GM12878 (cell line): ENCODE measurements around the gene PRR5L. TPM values are rescaled to one million over a fixed set of nuclear protein-coding genes. Genes with fewer than 3 reads are reported as not detected.

Source experiments
- ATAC-seq: fragments of 200-7000 bp; cut with Tn5 transposase; 3 replicates; pipeline ENCODE4 v1.9.1; 2020; ENCODE audit warnings: mild to moderate bottlenecking, moderate library complexity
- BruUV-seq: library from RNA; stranded (reverse); fragments of 400-500 nt; replicated peaks from 2 replicates; lab custom pipeline; 2021; lab: Mats Ljungman, UMichigan
- CTCF ChIA-PET: fragments of 300-600 bp; sonication (Branson Sonifier 250); formaldehyde crosslinking; extraction: SDS; loops from one replicate; lab custom pipeline; 2021; ENCODE audit warnings: inconsistent platforms; lab: Yijun Ruan, JAX
- POLR2A ChIA-PET: fragments of 350-600 bp; formaldehyde crosslinking; extraction: SDS; loops from one replicate; lab custom pipeline; 2021; ENCODE audit warnings: inconsistent platforms; lab: Charles Lee
- RAD21 ChIA-PET: fragments of 300-600 bp; sonication (Branson Sonifier 250); formaldehyde crosslinking; loops from one replicate; lab custom pipeline; 2023; ENCODE audit warnings: antibody characterized with exemption; ENCODE audit not compliant: unreplicated experiment; lab: Charles Lee
- SMC1A ChIA-PET: fragments of 300-600 bp; sonication (Branson Sonifier 250); formaldehyde crosslinking; loops from one replicate; lab custom pipeline; 2023; ENCODE audit not compliant: unreplicated experiment, uncharacterized antibody; lab: Charles Lee
- DNase-seq: peaks from one replicate; pipeline ENCODE4 v3.0.0-alpha.2; 2011; ENCODE audit warnings: low read depth, low spot score
- FAIRE-seq: peaks from 3 replicates; lab custom pipeline; 2011; peaks lifted over from hg19 to GRCh38; lab: Jason Lieb, UNC
- H2AFZ ChIP-seq: 2 replicates; pipeline ENCODE4 v1.6.0; 2011; ENCODE audit warnings: low read depth, low read length, control low read depth; ENCODE audit not compliant: control insufficient read depth
- H3K27ac ChIP-seq: 2 replicates; pipeline ENCODE4 v1.5.1; 2011; ENCODE audit warnings: control low read depth; ENCODE audit not compliant: control insufficient read depth, insufficient read depth
- H3K27me3 ChIP-seq, 2 experiments: replicated peaks in 1 of 2; 2 replicates each; pipeline versions ENCODE4 v1.6.0 to v1.6.1; 2011; ENCODE audit warnings: low read length in 1 of 2; ENCODE audit not compliant: control insufficient read depth in 2 of 2, insufficient read depth in 2 of 2
- H3K36me3 ChIP-seq, 2 experiments: 2 replicates each; pipeline ENCODE4 v1.5.1; 2011; ENCODE audit warnings: low read length in 1 of 2; ENCODE audit not compliant: control insufficient read depth in 2 of 2, insufficient read depth in 2 of 2
- H3K4me1 ChIP-seq: 2 replicates; pipeline ENCODE4 v1.6.1; 2011; ENCODE audit warnings: mild to moderate bottlenecking, low read length, moderate library complexity, mixed read lengths; ENCODE audit not compliant: control insufficient read depth, insufficient read depth
- H3K4me2 ChIP-seq: 2 replicates; pipeline ENCODE4 v1.6.0; 2011; ENCODE audit warnings: control low read depth; ENCODE audit not compliant: control insufficient read depth, insufficient read depth
- H3K4me3 ChIP-seq: fragments of 200-600 bp; sonication (generic); 2 replicates; pipeline ENCODE4 v1.5.1; 2016
- H3K79me2 ChIP-seq: 2 replicates; pipeline ENCODE4 v1.6.0; 2011; ENCODE audit warnings: low read length; ENCODE audit not compliant: control insufficient read depth, insufficient read depth
- H3K9ac ChIP-seq: 2 replicates; pipeline ENCODE4 v1.8.0; 2011; ENCODE audit warnings: low read length, control low read depth, mixed read lengths; ENCODE audit not compliant: control insufficient read depth, insufficient read depth
- H3K9me3 ChIP-seq: replicated peaks from 3 replicates; pipeline ENCODE4 v1.5.1; 2011; ENCODE audit warnings: mild to moderate bottlenecking, low read length; ENCODE audit not compliant: control insufficient read depth, insufficient read depth
- H4K20me1 ChIP-seq: 2 replicates; pipeline ENCODE4 v1.6.0; 2011; ENCODE audit not compliant: control insufficient read depth, insufficient read depth
- CBX5 ChIP-seq: sonication (generic); IDR thresholded peaks from 2 replicates; pipeline ENCODE4 v1.6.1; 2016; ENCODE audit warnings: low read depth, moderate library complexity, mild to moderate bottlenecking, inconsistent platforms
- E2F8 ChIP-seq: fragments of 450-650 bp; IDR thresholded peaks from 2 replicates; pipeline ENCODE4 v1.6.1; 2018; ENCODE audit warnings: mild to moderate bottlenecking, low read depth, moderate library complexity; ENCODE audit not compliant: partially characterized antibody
- IRF5 ChIP-seq: fragments of 450-650 bp; IDR thresholded peaks from 2 replicates; pipeline ENCODE4 v1.6.1; 2017; ENCODE audit warnings: borderline replicate concordance
- MAX ChIP-seq: IDR thresholded peaks from 2 replicates; pipeline ENCODE4 v1.6.1; 2012; ENCODE audit warnings: low read depth, low read length, improper control_type of control experiment
- NR2C1 ChIP-seq: fragments of 450-650 bp; IDR thresholded peaks from 2 replicates; pipeline ENCODE4 v1.6.1; 2017; ENCODE audit warnings: antibody characterized with exemption, mild to moderate bottlenecking, moderate library complexity
- NR2F1 ChIP-seq: fragments of 450-650 bp; conservative IDR thresholded peaks from 2 replicates; pipeline ENCODE4 v1.6.1; 2017; ENCODE audit warnings: mild to moderate bottlenecking
- POU2F2 ChIP-seq: IDR thresholded peaks from 3 replicates; pipeline ENCODE4 v1.6.1; 2011; ENCODE audit warnings: low read depth, mild to moderate bottlenecking, low read length, borderline replicate concordance
- RELA ChIP-seq: fragments of 450-650 bp; IDR thresholded peaks from 2 replicates; pipeline ENCODE4 v1.8.0; 2014; ENCODE audit warnings: borderline replicate concordance; ENCODE audit not compliant: partially characterized antibody
- RFX5 ChIP-seq: IDR thresholded peaks from 2 replicates; pipeline ENCODE4 v1.6.1; 2011; ENCODE audit warnings: low read depth, low read length, improper control_type of control experiment
- SUPT20H ChIP-seq: IDR thresholded peaks from 2 replicates; pipeline ENCODE4 v1.6.1; 2011; ENCODE audit warnings: low read depth, mild to moderate bottlenecking, low read length, moderate library complexity, borderline replicate concordance; ENCODE audit not compliant: control insufficient read depth
- USF2 ChIP-seq: IDR thresholded peaks from 2 replicates; pipeline ENCODE4 v1.6.1; 2011; ENCODE audit warnings: low read depth, low read length, improper control_type of control experiment, borderline replicate concordance
- WGBS: methylation state at CpG from one replicate; pipeline ENCODE4 v1.1.6; 2016; ENCODE audit warnings: low lambda C conversion rate; ENCODE audit not compliant: insufficient replicate concordance, insufficient coverage; ENCODE audit errors: missing lambda C conversion rate; 5-methylcytosine and 5-hydroxymethylcytosine counted together
- in situ Hi-C: fragments of 300-500 bp; cut with MboI; formaldehyde crosslinking; loops from 9 replicates; pipeline ENCODE4 v1.14.3; 2018; ENCODE audit warnings: mixed read lengths
- intact Hi-C: fragments of 100-400 bp; cut with micrococcal nuclease; formaldehyde crosslinking; loops from one replicate; pipeline ENCODE4 v1.14.2; 2022; ENCODE audit not compliant: unreplicated experiment
- polyA plus RNA-seq, 11 experiments: library from polyadenylated mRNA; depleted of rRNA in 4 of 11; unstranded in 6 of 11; stranded (reverse) in 5 of 11; fragments of >200 nt; fragmentation: Nextera tagmentation in 4 of 11; fragmentation: Illumina TruSeq in 1 of 11; extraction: Ambion mirVana in 4 of 11; extraction: Trizol in 1 of 11; gene quantifications; 1 replicate in 1 of 11; 2 replicates in 10 of 11; pipeline versions ENCODE4 v1.2.1 to v1.2.3, GENCODE V29; 2011 to 2016; ENCODE audit warnings: inconsistent platforms in 2 of 11, missing spikeins in 2 of 11, low read depth in 1 of 11
- total RNA-seq, 4 experiments: library from RNA; depleted of rRNA in 3 of 4; stranded (reverse); fragments of >200 nt in 3 of 4; fragmentation: Illumina TruSeq in 1 of 4; extraction: Trizol in 1 of 4; gene quantifications; 2 replicates each; pipeline versions ENCODE4 v1.2.1 to v1.2.3, GENCODE V29; 2013 to 2021

Gene PRR5L
- total and polyA plus RNA-seq, 10 of the 15 experiments (the other 5 are each of a cell fraction or from before 2014, with no cell fraction given): 0.11 to 4.2 (median 0.67) TPM; not detected in 1

GRCh38 chr11:36454941-36455631, 159.0 kb downstream of the PRR5L start:
- no peaks in the 10 kb centered on the region for H3K36me3 ChIP-seq
- POLR2A ChIA-PET: no interaction called here

More at GRCh38 chr11:36454941-36455631, 159.0 kb downstream of the PRR5L start:
- Histone ChIP-seq H3K27me3 (no peaks in the 10 kb centered on the region; a peak in 1 of 4 replicates), H3K4me1 (peaks cover 8% of the 10 kb centered on the region), H3K4me3 (no peak overlapping the region), H4K20me1 (no peaks in the 10 kb centered on the region), H3K9ac (no peak overlapping the region), H3K27ac (no peak overlapping the region), H2AFZ (no peak overlapping the region), H3K4me2 (no peak overlapping the region), H3K9me3 (no peaks in the 10 kb centered on the region), H3K79me2 (no peaks in the 10 kb centered on the region)
- DNase-seq (no peak), ATAC-seq (no peak), FAIRE-seq (no peak)
- CTCF ChIA-PET: no interaction called here
- RAD21 ChIA-PET: no interaction called here
- TF ChIP-seq MAX (no peak), NR2C1 (no peak), RELA (no peak), RFX5 (no peak), CBX5 (no peak), NR2F1 (no peak), USF2 (no peak), E2F8 (no peak), POU2F2 (no peak), SUPT20H (no peak), IRF5 (no peak)
- WGBS: 27% methylated on average over 16 of the region's 17 CpGs
- SMC1A ChIA-PET: no interaction called here
- no TSS peak for BruUV-seq
- intact Hi-C loops: no loop called here
- in situ Hi-C loops: no loop called here
